Right atrium auricular region (tissue), 2 donors: Measurements from ENCODE around the gene TMC1. TPM values are rescaled to one million over a fixed set of nuclear protein-coding genes. Genes with fewer than 3 reads are reported as not detected.

ENCODE experiments used
- DNase-seq: peaks from one replicate; pipeline ENCODE4 v3.0.0-alpha.2; 2019; ENCODE audit warnings: low spot score
- H3K27ac ChIP-seq, 2 donors: fragments of 200-600 bp; sonication (generic); 1 replicate in 1 of 2; 2 replicates in 1 of 2; pipeline ENCODE4 v1.5.1; 2016 to 2019
- H3K27me3 ChIP-seq, 2 donors: fragments of 200-600 bp; sonication (generic); one replicate each; pipeline versions ENCODE4 v1.5.1 to v1.6.0; 2017 to 2019
- H3K36me3 ChIP-seq: fragments of 200-600 bp; sonication (generic); one replicate; pipeline ENCODE4 v1.5.1; 2016
- H3K4me1 ChIP-seq, 2 donors: fragments of 200-600 bp; sonication (generic); one replicate each; pipeline versions ENCODE4 v1.5.1 to v1.6.0; 2017 to 2019
- H3K4me3 ChIP-seq, 2 donors: fragments of 200-600 bp; sonication (generic); 1 replicate in 1 of 2; 2 replicates in 1 of 2; pipeline ENCODE4 v1.5.1; 2017 to 2019; ENCODE audit warnings: mild to moderate bottlenecking in 1 of 2, moderate library complexity in 1 of 2
- H3K9me3 ChIP-seq, 2 donors: fragments of 200-600 bp; sonication (generic); one replicate each; pipeline ENCODE4 v1.5.1; 2019
- total RNA-seq, 2 donors: library from RNA; depleted of rRNA; stranded (reverse); fragments of >200 nt; gene quantifications; one replicate each; pipeline ENCODE4 v1.1.0, GENCODE V29; 2016
- TF ChIP-seq, protein P1 (sequence below), 2 donors: fragments of 200-600 bp; sonication (generic); IDR thresholded peaks; one replicate each; pipeline ENCODE4 v1.5.1; 2019; ENCODE audit warnings: antibody characterized with exemption in 2 of 2

TMC1 gene
- total RNA-seq, 2 donors from 2014 or later, result not detected

DNA sequence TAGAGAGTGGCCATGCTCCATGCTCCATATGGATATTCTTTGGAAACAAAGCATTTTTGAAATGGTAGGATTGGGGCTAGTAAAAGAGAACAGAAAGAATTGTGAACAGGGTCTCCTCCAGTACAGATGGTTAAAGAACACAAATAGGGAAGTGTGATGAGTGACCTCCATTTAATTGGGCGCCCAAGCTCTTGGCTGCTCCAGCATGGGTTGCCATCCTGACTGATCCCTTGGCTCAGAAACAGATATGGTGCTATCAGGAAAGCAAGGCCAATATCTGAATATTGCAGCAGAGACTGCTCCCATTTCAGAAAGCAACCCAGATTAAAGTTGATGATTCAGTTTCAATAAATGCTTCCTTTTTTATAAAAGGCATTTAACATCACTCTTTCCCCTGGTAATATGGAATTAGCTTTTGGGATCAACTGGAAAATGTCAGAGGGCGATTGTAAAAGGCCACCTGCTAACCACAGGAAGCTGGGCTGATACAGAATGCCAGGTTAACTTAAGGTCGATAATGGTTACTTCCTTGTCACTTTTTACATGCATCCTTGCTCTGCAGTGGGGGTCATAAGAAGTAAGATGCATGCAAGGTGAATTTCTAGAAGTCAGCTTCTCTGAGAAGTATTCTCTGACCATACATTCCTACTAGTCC, 52.9 kb downstream of the TMC1 start:
- Histone ChIP-seq H3K4me3 (no peak overlapping the region), H3K27me3 (no peaks in the 10 kb centered on the region), H3K36me3 (no peaks in the 10 kb centered on the region), H3K9me3 (no peaks in the 10 kb centered on the region), H3K27ac (no peak overlapping the region), H3K4me1 (peaks cover 0 to 30% of the 10 kb centered on the region in 2 donors)
- TF ChIP-seq, protein P1, sequence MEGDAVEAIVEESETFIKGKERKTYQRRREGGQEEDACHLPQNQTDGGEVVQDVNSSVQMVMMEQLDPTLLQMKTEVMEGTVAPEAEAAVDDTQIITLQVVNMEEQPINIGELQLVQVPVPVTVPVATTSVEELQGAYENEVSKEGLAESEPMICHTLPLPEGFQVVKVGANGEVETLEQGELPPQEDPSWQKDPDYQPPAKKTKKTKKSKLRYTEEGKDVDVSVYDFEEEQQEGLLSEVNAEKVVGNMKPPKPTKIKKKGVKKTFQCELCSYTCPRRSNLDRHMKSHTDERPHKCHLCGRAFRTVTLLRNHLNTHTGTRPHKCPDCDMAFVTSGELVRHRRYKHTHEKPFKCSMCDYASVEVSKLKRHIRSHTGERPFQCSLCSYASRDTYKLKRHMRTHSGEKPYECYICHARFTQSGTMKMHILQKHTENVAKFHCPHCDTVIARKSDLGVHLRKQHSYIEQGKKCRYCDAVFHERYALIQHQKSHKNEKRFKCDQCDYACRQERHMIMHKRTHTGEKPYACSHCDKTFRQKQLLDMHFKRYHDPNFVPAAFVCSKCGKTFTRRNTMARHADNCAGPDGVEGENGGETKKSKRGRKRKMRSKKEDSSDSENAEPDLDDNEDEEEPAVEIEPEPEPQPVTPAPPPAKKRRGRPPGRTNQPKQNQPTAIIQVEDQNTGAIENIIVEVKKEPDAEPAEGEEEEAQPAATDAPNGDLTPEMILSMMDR (IDR thresholded peaks at IDR 0.05), result no peak
- no peak for DNase-seq

DNA sequence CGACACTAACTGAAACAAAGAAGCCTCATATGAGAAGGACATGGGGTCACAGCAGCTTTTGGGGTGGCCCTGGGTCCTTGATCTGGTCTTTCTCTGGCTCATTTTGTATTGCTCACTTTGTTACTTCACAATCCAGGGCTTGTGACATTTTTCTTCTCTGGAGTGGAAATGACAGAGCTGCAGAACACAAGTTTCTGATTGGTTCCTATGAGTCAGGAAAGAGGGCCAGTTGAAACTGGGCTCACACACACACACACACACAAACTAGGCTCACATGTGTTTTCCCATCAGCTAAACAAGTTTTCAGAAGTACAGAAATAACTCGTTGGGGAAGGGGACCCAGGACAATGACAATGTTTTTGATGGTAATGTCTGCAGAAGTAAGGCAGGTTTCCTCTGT, 54.3 kb downstream of the TMC1 start:
- no peaks in the 10 kb centered on the region for H3K27me3 ChIP-seq

DNA sequence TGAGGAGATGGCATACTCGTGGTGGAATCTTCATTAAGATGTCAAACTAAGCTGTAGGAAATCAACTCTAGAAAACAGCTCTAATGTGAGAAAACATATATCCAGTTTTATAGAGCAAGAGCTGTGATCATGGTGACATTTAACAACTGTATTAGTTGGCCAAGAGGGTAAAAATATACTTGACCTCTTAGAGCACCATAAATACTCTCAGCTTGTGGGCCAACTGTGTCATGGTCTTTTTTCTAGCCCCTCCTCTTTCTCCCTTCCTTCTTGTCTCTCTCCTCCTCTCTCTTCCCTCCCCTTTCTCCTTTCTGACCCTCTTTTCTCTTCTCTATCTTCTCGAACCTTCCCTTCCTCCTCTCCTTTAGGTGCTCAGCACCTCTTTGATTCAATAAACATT, 54.7 kb downstream of the TMC1 start:
- peaks cover 0 to 34% of the 10 kb centered on the region in 2 donors for H3K4me1 ChIP-seq
- H3K4me3 ChIP-seq, result no peak overlapping the region
- H3K36me3 ChIP-seq, result no peaks in the 10 kb centered on the region
- H3K27ac ChIP-seq, result peak overlapping the region; percentile 41 to 58
- DNase-seq, result no peak
- H3K27me3 ChIP-seq, result no peaks in the 10 kb centered on the region
- TF ChIP-seq, protein P1 (IDR thresholded peaks at IDR 0.05), result no peak
- no peaks in the 10 kb centered on the region for H3K9me3 ChIP-seq

More for the DNA sequence above, 54.3 kb downstream of the TMC1 start:
- H3K9me3 ChIP-seq, result no peaks in the 10 kb centered on the region
- H3K4me3 ChIP-seq, result no peak overlapping the region
- H3K4me1 ChIP-seq, result peaks cover 0 to 34% of the 10 kb centered on the region in 2 donors
- TF ChIP-seq, protein P1 (IDR thresholded peaks at IDR 0.05), result no peak
- H3K27ac ChIP-seq, result no peak overlapping the region
- no peak for DNase-seq
- H3K36me3 ChIP-seq, result no peaks in the 10 kb centered on the region

DNA sequence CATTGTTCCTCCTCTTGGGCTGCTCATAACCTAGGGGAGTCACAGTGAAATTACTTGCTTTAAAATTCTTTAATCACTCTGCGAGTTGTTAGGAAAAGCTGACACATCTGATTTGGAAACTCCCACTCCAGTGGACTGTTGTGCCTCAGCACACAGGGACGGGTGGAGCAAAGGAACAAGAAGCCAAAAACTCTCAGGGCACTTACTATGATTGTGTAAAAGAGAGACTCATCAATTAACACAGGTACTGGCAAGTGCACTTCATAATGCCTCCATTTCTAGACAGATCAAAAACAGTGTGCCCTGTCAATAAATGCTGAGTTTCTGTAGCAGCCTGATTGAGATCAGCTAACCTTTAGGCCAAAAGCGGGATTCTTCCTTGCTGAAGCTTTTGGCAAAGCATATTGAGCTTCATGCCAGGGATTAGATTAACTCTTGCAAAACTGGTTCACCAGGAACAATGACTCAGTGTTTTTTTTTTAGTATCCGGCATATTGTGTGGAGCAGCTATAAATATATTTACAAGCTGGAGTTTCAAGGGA, 55.9 kb downstream of the TMC1 start:
- Histone ChIP-seq H3K4me3 (no peak overlapping the region), H3K4me1 (peaks cover 0 to 34% of the 10 kb centered on the region in 2 donors), H3K27ac (peak overlapping the region; percentile 41 to 58), H3K9me3 (no peaks in the 10 kb centered on the region), H3K27me3 (no peaks in the 10 kb centered on the region), H3K36me3 (no peaks in the 10 kb centered on the region)
- peak; percentile 64 for DNase-seq
- TF ChIP-seq, protein P1 (IDR thresholded peaks at IDR 0.05), result no peak

DNA sequence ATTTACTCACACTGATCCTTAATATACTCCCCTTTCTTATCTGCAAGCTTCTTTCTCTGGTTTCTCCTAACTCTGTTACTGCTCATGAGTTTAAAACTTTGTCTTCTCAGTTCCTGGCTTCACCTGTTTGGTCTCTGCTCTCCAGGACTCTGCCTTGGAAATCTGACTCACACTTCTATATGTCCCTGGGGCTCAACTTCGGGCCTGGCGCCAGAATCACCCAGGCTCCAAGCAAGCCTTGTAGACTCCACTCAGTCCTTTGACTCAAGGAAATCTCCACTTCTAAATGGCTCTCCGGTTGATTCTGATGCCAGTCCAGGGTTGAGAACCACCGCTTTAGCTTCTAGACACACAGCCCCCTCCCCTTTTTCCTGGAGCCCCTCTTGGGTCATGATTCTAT, 57.8 kb downstream of the TMC1 start:
- no peaks in the 10 kb centered on the region for H3K9me3 ChIP-seq
- no peak overlapping the region for H3K4me3 ChIP-seq
- peak; percentile 60 for DNase-seq
- no peaks in the 10 kb centered on the region for H3K27me3 ChIP-seq
- H3K36me3 ChIP-seq, result no peaks in the 10 kb centered on the region
- H3K4me1 ChIP-seq, result peaks cover 0 to 34% of the 10 kb centered on the region in 2 donors
- TF ChIP-seq, protein P1 (IDR thresholded peaks at IDR 0.05), result no peak
- H3K27ac ChIP-seq, result peak overlapping the region; percentile 41 to 58
